Thyroid gland (tissue), 4 donors: ENCODE measurements around the gene CDK13. TPM values are rescaled to one million over a fixed set of nuclear protein-coding genes. Genes with fewer than 3 reads are reported as not detected.

Source experiments
- DNase-seq, 2 donors: peaks; one replicate each; pipeline ENCODE4 v3.0.0-alpha.2; 2019
- H3K27ac ChIP-seq, 3 donors: fragments of 200-600 bp; sonication (generic); 1 replicate in 2 of 3; 2 replicates in 1 of 3; pipeline ENCODE4 v1.5.1; 2016 to 2019; ENCODE audit warnings: mild to moderate bottlenecking in 1 of 3, moderate library complexity in 1 of 3
- H3K27me3 ChIP-seq: fragments of 200-600 bp; sonication (generic); one replicate; pipeline ENCODE4 v1.5.1; 2019
- H3K36me3 ChIP-seq, 2 donors: fragments of 200-600 bp; sonication (generic); one replicate each; pipeline ENCODE4 v1.5.1; 2016 to 2019
- H3K4me1 ChIP-seq, 2 donors: fragments of 200-600 bp; sonication (generic); one replicate each; pipeline ENCODE4 v1.5.1; 2017 to 2019
- H3K4me3 ChIP-seq, 3 donors: fragments of 200-600 bp; sonication (generic); replicated peaks in 1 of 3; 1 replicate in 2 of 3; 2 replicates in 1 of 3; pipeline ENCODE4 v1.5.1; 2016; ENCODE audit warnings: mild to moderate bottlenecking in 1 of 3
- H3K9me3 ChIP-seq: fragments of 200-600 bp; sonication (generic); one replicate; pipeline ENCODE4 v1.5.1; 2017
- POLR2A ChIP-seq, 2 donors: fragments of 450-650 bp; IDR thresholded peaks; one replicate each; pipeline ENCODE4 v1.6.1; 2017; ENCODE audit warnings: antibody characterized with exemption in 2 of 2, mild to moderate bottlenecking in 2 of 2, moderate library complexity in 1 of 2
- WGBS, 2 donors: methylation state at CpG; one replicate each; pipeline ENCODE4 v1.1.5; 2017; 5-methylcytosine and 5-hydroxymethylcytosine counted together
- intact Hi-C: fragments of 100-400 bp; cut with DNase I; formaldehyde crosslinking; loops from one replicate; pipeline ENCODE4 v1.15.1; 2023
- total RNA-seq, 4 donors: library from RNA; depleted of rRNA; stranded (reverse); fragments of >200 nt; gene quantifications; one replicate each; pipeline ENCODE4 v1.2.3, GENCODE V29; 2016
- TF ChIP-seq, protein P1 (sequence below), 6 experiments: fragments of 200-600 bp in 3 of 6; fragments of 450-650 bp in 3 of 6; sonication (generic) in 3 of 6; IDR thresholded peaks; one replicate each; pipeline ENCODE4 v1.5.1; 2016 to 2019; ENCODE audit warnings: antibody characterized with exemption in 6 of 6, mild to moderate bottlenecking in 2 of 6, inconsistent platforms in 1 of 6, moderate library complexity in 1 of 6

CDK13 gene
- total RNA-seq, 4 donors from 2014 or later = 131 to 191 (median 141) TPM

- intact Hi-C loops = no loop called here
- DNase-seq = peak; percentile 71 to 76
- H3K36me3 ChIP-seq = no peaks in the 10 kb centered on the region
- H3K9me3 ChIP-seq = no peaks in the 10 kb centered on the region
- no peak overlapping the region for H3K4me3 ChIP-seq
- TF ChIP-seq, protein P1, sequence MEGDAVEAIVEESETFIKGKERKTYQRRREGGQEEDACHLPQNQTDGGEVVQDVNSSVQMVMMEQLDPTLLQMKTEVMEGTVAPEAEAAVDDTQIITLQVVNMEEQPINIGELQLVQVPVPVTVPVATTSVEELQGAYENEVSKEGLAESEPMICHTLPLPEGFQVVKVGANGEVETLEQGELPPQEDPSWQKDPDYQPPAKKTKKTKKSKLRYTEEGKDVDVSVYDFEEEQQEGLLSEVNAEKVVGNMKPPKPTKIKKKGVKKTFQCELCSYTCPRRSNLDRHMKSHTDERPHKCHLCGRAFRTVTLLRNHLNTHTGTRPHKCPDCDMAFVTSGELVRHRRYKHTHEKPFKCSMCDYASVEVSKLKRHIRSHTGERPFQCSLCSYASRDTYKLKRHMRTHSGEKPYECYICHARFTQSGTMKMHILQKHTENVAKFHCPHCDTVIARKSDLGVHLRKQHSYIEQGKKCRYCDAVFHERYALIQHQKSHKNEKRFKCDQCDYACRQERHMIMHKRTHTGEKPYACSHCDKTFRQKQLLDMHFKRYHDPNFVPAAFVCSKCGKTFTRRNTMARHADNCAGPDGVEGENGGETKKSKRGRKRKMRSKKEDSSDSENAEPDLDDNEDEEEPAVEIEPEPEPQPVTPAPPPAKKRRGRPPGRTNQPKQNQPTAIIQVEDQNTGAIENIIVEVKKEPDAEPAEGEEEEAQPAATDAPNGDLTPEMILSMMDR (IDR thresholded peaks at IDR 0.05) = no peak
- TF ChIP-seq POLR2A (IDR thresholded peaks at IDR 0.05) = no peak
- WGBS, 2 donors = 18 to 23% methylated on average over 4 of the region's 4 CpGs
- no peaks in the 10 kb centered on the region for H3K27me3 ChIP-seq
- H3K4me1 ChIP-seq = peaks cover 0 to 8% of the 10 kb centered on the region in 2 donors
- no peak overlapping the region for H3K27ac ChIP-seq
These were observed 65.8 kb downstream of the CDK13 start for GRCh38 chr7:40015790-40016296.

DNA sequence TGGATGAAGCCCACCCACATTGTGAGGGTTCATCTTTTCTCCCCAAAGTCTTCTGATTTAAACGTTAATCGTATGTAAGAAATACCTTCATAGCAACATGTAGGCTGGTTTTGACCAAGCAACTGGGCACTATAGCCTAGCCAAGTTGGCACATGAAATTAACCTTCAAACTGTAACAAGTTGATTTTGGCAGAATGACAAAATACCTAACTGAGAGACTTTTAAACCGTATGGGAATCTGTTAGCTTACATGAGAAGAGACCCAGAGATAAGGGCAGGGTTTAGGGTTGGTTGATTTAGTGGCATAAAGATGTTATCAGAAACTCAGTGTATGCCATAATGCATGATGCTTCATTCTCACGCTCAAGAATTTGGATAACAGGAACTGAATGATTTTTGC, 69.5 kb downstream of the CDK13 start:
- H3K9me3 ChIP-seq = no peaks in the 10 kb centered on the region
- no peak overlapping the region for H3K27ac ChIP-seq
- no peaks in the 10 kb centered on the region for H3K36me3 ChIP-seq
- no peak for DNase-seq
- intact Hi-C loops = no loop called here
- TF ChIP-seq POLR2A (IDR thresholded peaks at IDR 0.05) = no peak
- TF ChIP-seq, protein P1 (IDR thresholded peaks at IDR 0.05) = no peak
- H3K27me3 ChIP-seq = no peaks in the 10 kb centered on the region
- H3K4me1 ChIP-seq = peaks cover 0 to 8% of the 10 kb centered on the region in 2 donors
- 84 to 91% methylated on average over 4 of the region's 4 CpGs for WGBS, 2 donors
- H3K4me3 ChIP-seq = no peak overlapping the region

DNA sequence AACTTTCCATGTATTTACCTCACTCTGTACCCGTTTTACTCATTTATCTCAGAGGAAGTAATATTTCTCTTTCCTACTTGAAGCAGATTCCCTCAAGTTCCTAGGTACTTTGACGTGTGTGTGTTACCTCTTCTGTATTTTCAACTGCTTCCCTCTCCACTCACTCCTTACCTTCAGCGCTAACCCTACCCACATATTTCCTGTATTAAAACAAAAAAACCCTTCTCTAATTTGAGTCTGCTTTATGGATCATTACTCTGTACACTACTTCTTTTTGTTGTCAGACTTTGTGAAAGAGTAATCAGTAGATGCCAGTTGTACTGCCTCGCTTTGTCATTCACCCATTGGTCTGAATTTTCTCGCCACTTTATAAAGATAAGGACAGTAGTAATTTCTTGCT, 74.0 kb downstream of the CDK13 start:
- H3K27ac ChIP-seq = no peak overlapping the region
- WGBS, 2 donors = 92 to 93% methylated on average over 5 of the region's 5 CpGs
- no peaks in the 10 kb centered on the region for H3K4me1 ChIP-seq
- intact Hi-C loops = no loop called here
- DNase-seq = no peak
- TF ChIP-seq, protein P1 (IDR thresholded peaks at IDR 0.05) = no peak
- H3K9me3 ChIP-seq = no peaks in the 10 kb centered on the region
- no peaks in the 10 kb centered on the region for H3K27me3 ChIP-seq
- no peak overlapping the region for H3K4me3 ChIP-seq
- no peaks in the 10 kb centered on the region for H3K36me3 ChIP-seq

- intact Hi-C loops = no loop called here
- Histone ChIP-seq H3K4me3 (no peak overlapping the region), H3K36me3 (no peaks in the 10 kb centered on the region), H3K27ac (no peak overlapping the region), H3K9me3 (no peaks in the 10 kb centered on the region), H3K4me1 (no peaks in the 10 kb centered on the region), H3K27me3 (no peaks in the 10 kb centered on the region)
- WGBS, 2 donors = 97 to 98% methylated on average over 3 of the region's 3 CpGs
- TF ChIP-seq POLR2A (IDR thresholded peaks at IDR 0.05) = no peak
- TF ChIP-seq, protein P1 (IDR thresholded peaks at IDR 0.05) = no peak
- DNase-seq = no peak
These were observed 74.8 kb downstream of the CDK13 start for GRCh38 chr7:40024841-40025240.

- Histone ChIP-seq H3K9me3 (no peaks in the 10 kb centered on the region), H3K4me1 (no peaks in the 10 kb centered on the region), H3K4me3 (no peak overlapping the region), H3K27ac (no peak overlapping the region), H3K27me3 (no peaks in the 10 kb centered on the region), H3K36me3 (no peaks in the 10 kb centered on the region)
- no peak for TF ChIP-seq POLR2A (IDR thresholded peaks at IDR 0.05)
- TF ChIP-seq, protein P1 (IDR thresholded peaks at IDR 0.05) = no peak
- WGBS, 2 donors = 93 to 94% methylated on average over 4 of the region's 4 CpGs
- intact Hi-C loops = no loop called here
- no peak for DNase-seq
These were observed 77.5 kb downstream of the CDK13 start for GRCh38 chr7:40027545-40027944.
